Measurements from ENCODE around the gene FBXO22. TPM values are rescaled to one million over a fixed set of nuclear protein-coding genes. Genes with fewer than 3 reads are reported as not detected.
"Not testable (repeated sequence)": the region's sequence is repeated elsewhere in the genome, so short reads cannot be mapped to it uniquely, and the experiment has no call there.

The FBXO22 gene
- total RNA-seq, 2 experiments from 2014 or later = 32.5 to 33.1 TPM

DNA sequence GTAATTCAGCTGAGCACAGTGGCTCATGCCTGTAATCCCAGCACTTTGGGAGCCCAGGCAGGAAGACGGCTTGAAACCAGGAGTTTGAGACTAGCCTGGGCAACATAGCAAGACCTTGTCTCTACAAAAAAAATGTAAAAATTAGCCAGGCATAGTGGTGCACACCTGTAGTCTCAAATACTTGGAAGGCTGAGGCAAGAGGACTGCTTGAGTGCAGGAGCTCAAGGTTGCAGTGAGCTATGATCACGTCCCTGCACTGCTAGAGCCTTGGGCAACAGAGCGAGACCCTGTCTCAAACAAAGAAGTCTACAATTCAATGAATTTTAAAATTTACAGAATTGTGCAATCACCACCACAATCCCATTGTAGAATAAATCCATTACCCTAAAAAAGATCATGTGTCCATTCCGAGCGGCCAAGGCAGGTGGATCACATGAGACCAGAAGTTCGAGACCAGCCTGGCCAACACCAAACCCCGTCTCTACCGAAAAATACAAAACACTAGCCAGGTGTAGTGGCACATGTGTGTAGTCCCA, 45.2 kb downstream of the FBXO22 start:
- Mint-ChIP-seq H3K9me3 (no peaks in the 10 kb centered on the region), H3K4me1 (peaks cover 6% of the 10 kb centered on the region), H3K36me3 (ENCODE audit: low read depth) (no peaks in the 10 kb centered on the region), H3K27ac (no peak overlapping the region), H3K27me3 (peaks cover 57% of the 10 kb centered on the region), H3K4me3 (no peak overlapping the region)
- ChIA-PET POLR2A (no interaction called here), CTCF (no interaction called here)
- no peak for DNase-seq

DNA sequence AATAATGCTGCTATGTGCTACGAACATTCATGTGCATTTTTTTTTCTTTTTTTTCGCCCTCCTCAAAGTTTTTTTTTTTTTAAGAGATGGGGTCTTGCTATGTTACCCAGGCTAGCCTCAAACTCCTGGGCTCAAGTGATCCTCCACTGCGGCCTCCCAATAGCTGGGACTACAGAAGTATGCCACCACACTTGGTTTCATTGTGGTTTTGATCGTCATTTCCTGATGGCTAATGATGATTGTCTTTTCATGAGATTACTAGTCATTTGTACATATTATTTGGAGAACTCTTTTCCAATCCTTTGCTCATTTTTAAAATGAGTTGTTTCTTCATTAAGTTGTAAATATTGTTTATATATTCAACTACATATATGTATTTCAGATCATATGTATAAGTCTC, 48.8 kb downstream of the FBXO22 start:
- Mint-ChIP-seq H3K9me3 (no peaks in the 10 kb centered on the region), H3K4me3 (no peak overlapping the region), H3K36me3 (ENCODE audit: low read depth) (no peaks in the 10 kb centered on the region), H3K27ac (no peak overlapping the region), H3K4me1 (peaks cover 6% of the 10 kb centered on the region), H3K27me3 (peaks cover 64% of the 10 kb centered on the region)
- CTCF ChIA-PET = no interaction called here
- POLR2A ChIA-PET = no interaction called here
- no peak for DNase-seq

DNA sequence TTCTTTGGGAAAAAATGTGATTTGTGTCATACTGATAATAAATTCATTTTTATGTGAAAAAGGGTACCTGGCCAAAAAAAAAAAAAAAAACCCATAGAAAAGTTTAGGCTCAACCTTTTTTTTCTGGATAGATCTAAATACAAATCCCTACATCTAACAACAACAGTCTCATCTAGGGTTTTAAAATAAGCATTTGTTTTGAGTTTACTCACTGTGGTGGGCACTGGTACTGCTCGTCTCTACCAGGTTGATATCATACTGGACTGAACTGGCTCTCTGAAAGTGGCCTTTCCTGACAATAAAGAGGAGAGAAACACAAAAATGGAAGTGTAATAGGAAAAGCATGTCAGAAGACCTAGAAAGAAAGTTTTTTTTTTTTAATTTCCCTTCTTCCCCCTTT, 52.0 kb downstream of the FBXO22 start:
- peaks cover 57% of the 10 kb centered on the region for H3K27me3 Mint-ChIP-seq
- ChIA-PET POLR2A (no interaction called here), CTCF (no interaction called here)
- no peak overlapping the region for H3K4me3 Mint-ChIP-seq
- no peaks in the 10 kb centered on the region for H3K9me3 Mint-ChIP-seq
- H3K36me3 Mint-ChIP-seq (ENCODE audit: low read depth) = no peaks in the 10 kb centered on the region
- H3K27ac Mint-ChIP-seq = no peak overlapping the region
- no peak for DNase-seq
- peaks cover 6% of the 10 kb centered on the region for H3K4me1 Mint-ChIP-seq

DNA sequence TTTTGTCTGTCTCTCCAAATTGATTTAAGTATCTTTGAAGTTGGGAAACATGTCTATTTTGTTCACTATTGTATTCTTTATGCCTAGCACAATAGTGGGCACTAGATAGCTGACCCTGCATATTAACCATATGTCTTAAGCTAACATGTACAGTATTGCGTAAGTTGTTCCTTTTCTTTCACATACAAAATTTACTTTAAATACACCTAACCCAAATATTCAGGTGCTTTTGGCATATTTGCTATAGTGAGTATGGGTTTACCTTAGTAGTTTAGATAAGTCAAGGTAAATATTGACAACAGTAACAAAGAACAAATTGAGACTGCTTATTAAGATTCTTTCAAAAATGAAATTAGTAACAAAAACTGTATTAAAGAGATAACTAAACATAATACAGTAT, 57.7 kb downstream of the FBXO22 start:
- Mint-ChIP-seq H3K27me3 (peaks cover 25% of the 10 kb centered on the region), H3K4me1 (no peaks in the 10 kb centered on the region), H3K36me3 (ENCODE audit: low read depth) (no peaks in the 10 kb centered on the region), H3K27ac (no peak overlapping the region), H3K4me3 (no peak overlapping the region), H3K9me3 (peaks cover 2% of the 10 kb centered on the region)
- ChIA-PET POLR2A (interaction anchor here (0.6 kb wide), 1 partner anchor 88 kb away, joined by 6 read pairs; no protein-coding TSS in a partner anchor), CTCF (no interaction called here)
- DNase-seq = no peak

DNA sequence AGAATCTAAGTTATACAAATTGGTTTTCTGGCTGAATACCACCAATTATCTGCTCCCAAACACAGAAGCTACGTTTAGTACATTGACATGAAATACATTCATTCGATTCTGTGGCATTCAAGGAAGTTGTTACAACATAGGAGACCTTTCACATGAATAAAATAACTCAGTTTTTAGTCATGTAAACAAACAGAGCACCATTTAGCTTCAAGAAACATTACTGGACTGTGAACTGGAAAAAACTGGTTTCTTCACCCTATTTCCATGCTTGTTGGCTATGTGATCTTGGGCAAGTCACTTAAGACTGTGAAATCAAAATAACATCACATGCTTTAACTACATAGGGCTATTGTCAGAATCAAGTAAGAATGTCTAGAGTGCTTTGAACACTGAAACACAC, 62.4 kb downstream of the FBXO22 start:
- Mint-ChIP-seq H3K4me1 (no peaks in the 10 kb centered on the region), H3K27ac (no peak overlapping the region), H3K4me3 (no peak overlapping the region), H3K36me3 (ENCODE audit: low read depth) (no peaks in the 10 kb centered on the region), H3K27me3 (peaks cover 6% of the 10 kb centered on the region), H3K9me3 (peaks cover 2% of the 10 kb centered on the region)
- POLR2A ChIA-PET = no interaction called here
- CTCF ChIA-PET = no interaction called here
- no peak for DNase-seq

DNA sequence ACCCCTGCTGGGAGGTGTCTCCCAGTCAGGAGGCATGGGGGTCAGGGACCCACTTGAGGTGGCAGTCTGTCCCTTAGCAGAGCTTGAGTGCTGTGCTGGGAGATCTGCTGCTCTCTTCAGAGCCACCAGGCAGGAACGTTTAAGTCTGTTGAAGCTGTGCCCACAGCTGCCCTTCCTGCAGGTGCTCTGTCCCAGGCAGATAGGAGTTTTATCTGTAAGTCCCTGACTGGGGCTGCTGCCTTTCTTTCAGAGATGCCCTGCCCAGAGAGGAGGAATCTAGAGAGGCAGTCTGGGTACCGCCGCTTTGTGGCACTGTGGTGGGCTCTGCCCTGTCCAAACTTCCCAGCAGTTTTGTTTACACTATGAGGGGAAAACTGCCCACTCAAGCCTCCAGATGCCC, 73.1 kb downstream of the FBXO22 start:
- peaks cover 62% of the 10 kb centered on the region for H3K27me3 Mint-ChIP-seq
- not testable (repeated sequence) for H3K4me1 Mint-ChIP-seq, H3K27ac Mint-ChIP-seq

DNA sequence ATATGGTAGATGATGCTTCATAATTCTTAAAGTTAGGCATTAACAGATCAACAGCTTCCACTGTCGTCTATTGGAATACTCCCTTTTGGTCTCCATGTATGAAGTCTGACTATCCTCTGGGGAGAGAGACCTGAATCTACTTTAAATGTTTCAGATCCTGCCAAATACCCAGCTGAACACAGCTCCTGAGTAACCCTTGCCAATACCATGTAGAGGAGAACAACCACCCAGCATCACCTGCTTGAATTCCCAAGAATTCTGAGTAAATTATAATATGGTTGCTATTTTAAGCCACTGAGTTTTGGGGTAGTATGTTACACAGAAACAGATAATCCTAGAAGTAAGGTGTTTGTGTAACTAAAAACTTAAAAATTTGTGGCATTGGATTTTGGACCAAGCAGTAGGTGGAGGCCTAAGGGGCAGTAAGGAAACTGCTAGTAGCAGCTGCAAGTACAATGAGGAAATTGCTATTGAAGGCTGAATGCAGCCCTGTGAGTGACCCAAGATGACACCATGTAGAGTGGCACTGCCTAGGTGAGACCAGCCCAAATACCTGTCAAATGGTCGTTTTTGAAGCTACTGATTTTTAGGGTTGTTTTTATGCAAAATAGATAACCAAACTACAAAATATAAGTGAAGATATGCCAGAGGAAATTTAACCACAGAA, 77.6 kb downstream of the FBXO22 start:
- CTCF ChIA-PET = no interaction called here
- POLR2A ChIA-PET = no interaction called here
- Mint-ChIP-seq H3K27me3 (peaks cover 34% of the 10 kb centered on the region), H3K9me3 (no peaks in the 10 kb centered on the region), H3K4me1 (no peaks in the 10 kb centered on the region), H3K4me3 (no peak overlapping the region), H3K27ac (no peak overlapping the region), H3K36me3 (ENCODE audit: low read depth) (no peaks in the 10 kb centered on the region)
- DNase-seq = no peak

More for the DNA sequence above, 73.1 kb downstream of the FBXO22 start:
- POLR2A ChIA-PET; H3K9me3 Mint-ChIP-seq; H3K36me3 Mint-ChIP-seq (ENCODE audit: low read depth); CTCF ChIA-PET; H3K4me3 Mint-ChIP-seq; DNase-seq: not testable (repeated sequence)

DNA sequence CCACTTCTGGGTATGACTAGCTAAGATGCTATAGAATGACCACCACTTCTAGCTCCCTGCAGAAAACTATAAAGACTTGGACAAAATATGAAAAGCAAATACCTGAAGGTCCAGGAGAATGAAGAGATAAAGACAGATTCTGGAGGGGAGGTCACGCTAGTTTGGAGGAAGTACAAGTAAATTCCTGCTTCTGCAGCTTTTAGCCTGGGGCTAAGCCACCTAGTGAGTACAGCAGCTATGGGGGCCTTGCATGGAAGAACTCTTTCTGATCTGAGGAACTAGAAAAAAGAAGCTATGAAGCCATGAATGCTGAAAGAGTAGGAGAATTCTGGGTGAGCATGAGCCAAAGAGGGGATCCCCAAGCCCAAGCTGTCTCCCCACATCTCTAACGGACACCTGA, 78.8 kb downstream of the FBXO22 start:
- ChIA-PET POLR2A (no interaction called here), CTCF (no interaction called here)
- Mint-ChIP-seq H3K36me3 (ENCODE audit: low read depth) (no peaks in the 10 kb centered on the region), H3K27ac (no peak overlapping the region), H3K4me1 (no peaks in the 10 kb centered on the region), H3K27me3 (peaks cover 34% of the 10 kb centered on the region), H3K4me3 (no peak overlapping the region), H3K9me3 (no peaks in the 10 kb centered on the region)
- DNase-seq = no peak

DNA sequence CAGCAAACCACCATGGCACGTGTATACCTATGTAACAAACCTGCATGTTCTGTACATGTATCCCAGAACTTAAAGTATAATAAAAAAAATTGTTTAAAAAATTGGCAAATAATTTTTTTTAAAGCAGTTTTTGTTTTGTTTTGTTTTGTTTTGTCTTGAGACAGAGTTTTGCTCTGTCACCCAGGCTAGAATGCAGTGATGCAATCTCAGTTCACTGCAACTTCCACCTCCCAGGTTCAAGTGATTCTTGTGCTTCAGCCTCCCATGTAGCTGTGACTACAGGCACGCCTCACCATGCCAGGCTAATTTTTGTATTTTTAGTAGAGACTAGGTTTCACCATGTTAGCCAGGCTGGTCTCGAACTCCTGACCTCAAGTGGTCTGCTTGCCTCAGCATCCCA, 81.0 kb downstream of the FBXO22 start:
- H3K4me1 Mint-ChIP-seq; POLR2A ChIA-PET; DNase-seq; H3K36me3 Mint-ChIP-seq (ENCODE audit: low read depth); H3K4me3 Mint-ChIP-seq; H3K27ac Mint-ChIP-seq; CTCF ChIA-PET; H3K9me3 Mint-ChIP-seq: not testable (repeated sequence)
- H3K27me3 Mint-ChIP-seq = peaks cover 25% of the 10 kb centered on the region

DNA sequence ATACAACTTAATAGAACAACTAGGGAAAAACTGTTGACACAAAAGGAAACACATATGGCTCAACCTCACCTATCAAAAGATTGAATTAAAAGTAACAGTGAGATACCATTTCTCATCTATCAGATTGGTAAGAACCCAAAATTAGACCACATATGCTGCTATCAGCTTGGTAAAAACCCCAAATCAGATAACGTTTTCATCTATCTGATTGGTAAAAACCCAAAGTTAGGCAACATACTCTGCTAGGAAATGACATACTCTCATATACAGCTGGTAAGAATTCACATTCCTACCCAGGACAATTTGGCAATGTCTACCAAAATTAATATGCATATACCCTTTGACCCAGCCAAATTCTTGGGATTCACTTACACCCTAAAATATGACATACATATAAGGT, 82.3 kb downstream of the FBXO22 start:
- H3K27ac Mint-ChIP-seq = no peak overlapping the region
- CTCF ChIA-PET = no interaction called here
- H3K4me3 Mint-ChIP-seq = no peak overlapping the region
- no peaks in the 10 kb centered on the region for H3K9me3 Mint-ChIP-seq
- peaks cover 22% of the 10 kb centered on the region for H3K27me3 Mint-ChIP-seq
- H3K36me3 Mint-ChIP-seq (ENCODE audit: low read depth) = no peaks in the 10 kb centered on the region
- POLR2A ChIA-PET = no interaction called here
- DNase-seq = no peak
- no peaks in the 10 kb centered on the region for H3K4me1 Mint-ChIP-seq

DNA sequence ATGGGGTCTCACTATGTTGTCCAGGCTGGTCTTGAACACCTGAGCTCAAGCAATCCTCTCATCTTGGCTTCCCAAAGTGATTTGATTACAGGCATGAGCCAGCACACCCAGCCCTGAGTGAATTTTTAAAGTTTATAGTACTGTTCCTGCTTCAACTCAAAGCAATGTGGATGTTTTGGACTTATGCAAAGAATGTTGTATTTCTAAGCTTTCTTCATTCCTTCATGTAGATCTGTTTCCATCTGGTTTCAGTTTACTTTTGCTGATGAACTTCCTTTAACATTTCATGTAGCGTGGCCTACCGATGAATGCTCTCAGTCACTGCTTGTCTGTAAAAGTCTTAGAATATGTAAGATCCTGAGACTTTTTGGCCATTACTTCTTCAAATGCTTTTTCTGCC, 85.4 kb downstream of the FBXO22 start:
- H3K4me1 Mint-ChIP-seq = no peaks in the 10 kb centered on the region
- no peak for DNase-seq
- no peaks in the 10 kb centered on the region for H3K36me3 Mint-ChIP-seq (ENCODE audit: low read depth)
- CTCF ChIA-PET = no interaction called here
- H3K27me3 Mint-ChIP-seq = peaks cover 19% of the 10 kb centered on the region
- H3K4me3 Mint-ChIP-seq = no peak overlapping the region
- H3K9me3 Mint-ChIP-seq = no peaks in the 10 kb centered on the region
- POLR2A ChIA-PET = no interaction called here
- no peak overlapping the region for H3K27ac Mint-ChIP-seq

DNA sequence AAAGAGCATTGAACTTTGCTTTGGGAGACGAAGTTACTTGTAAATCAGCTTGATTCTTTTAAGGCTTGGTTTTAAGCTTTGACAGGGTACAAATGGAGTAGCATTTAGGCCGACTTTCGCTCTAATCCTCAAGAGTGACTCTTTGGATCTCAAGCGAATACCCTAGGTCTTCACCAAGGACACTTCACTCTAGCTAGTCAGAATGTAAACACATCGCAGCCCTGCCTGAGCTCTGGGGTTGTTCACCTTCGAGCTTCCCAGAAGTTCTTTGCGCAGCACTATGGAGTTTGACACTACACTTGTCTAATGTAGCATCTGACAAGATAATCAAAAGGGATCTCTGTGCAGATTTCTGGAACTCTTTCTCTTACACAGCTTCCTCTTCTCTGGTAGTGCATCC, 86.2 kb downstream of the FBXO22 start:
- POLR2A ChIA-PET = no interaction called here
- H3K27ac Mint-ChIP-seq = no peak overlapping the region
- peaks cover 24% of the 10 kb centered on the region for H3K27me3 Mint-ChIP-seq
- no peaks in the 10 kb centered on the region for H3K36me3 Mint-ChIP-seq (ENCODE audit: low read depth)
- CTCF ChIA-PET = no interaction called here
- H3K9me3 Mint-ChIP-seq = no peaks in the 10 kb centered on the region
- H3K4me3 Mint-ChIP-seq = no peak overlapping the region
- DNase-seq = no peak
- no peaks in the 10 kb centered on the region for H3K4me1 Mint-ChIP-seq

Measured in activated CD4-positive, alpha-beta memory T cell treated with anti-CD3 and anti-CD28 coated beads, Interleukin-2, amount 10 ng/mL, durations not matched to agents 7 days and 5 days (primary cell).